HG03571 (cell line): ENCODE data around the gene KCNH8.

Experiments
- ATAC-seq: cut with Tn5 transposase; IDR thresholded peaks from one replicate; pipeline ENCODE4 v1.9.1; 2021; ENCODE audit not compliant: unreplicated experiment

Gene KCNH8

GRCh38 chr3:19467761-19468160 lies 319.5 kb downstream of the KCNH8 start:
- ATAC-seq = no peak

DNA sequence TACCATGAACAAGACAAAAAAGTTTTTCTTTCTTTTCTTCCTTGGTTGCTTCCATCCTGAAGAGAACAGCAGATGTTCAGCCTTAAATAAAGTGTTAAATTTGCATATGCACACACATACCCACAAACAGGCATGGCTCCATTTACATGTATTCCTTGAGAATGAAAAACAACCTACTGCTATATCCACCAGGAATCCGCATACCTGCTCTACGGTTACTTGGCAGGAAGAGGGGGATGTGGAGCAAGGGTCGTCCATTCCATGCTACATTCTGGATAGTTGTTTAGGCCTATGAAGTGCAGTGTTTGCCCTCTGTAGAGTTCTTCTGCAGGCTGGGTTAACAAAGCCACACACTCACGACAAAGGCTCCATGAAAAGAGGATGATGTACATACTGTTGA lies 322.8 kb downstream of the KCNH8 start:
- ATAC-seq = no peak

DNA sequence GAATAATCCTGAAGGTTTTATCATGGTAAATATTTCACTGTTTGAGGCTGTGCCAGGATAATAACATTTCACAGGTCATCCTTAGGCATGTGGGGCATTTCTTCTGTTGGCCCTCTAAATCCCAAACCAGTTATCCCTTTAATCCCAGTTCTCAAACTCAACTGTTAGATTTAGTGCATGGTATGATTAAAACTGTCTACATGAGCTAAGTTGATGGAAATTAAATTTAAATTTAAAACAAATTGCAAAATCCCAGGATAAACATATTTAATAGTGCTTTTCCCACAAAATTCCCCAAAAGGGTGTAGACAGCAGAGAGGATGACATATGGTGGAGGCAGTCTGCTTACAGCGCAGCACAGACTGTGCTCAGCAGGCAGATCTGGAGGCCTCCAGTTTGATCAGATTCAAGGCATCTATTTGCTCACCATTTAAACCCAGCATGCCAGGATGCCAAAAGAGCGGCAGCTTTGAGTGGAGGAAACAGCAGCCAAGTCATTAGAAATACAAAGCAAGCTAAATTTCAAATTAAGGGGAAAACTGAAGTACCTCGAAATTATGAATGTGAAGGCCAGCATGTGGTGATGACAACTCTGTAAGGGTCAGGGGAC lies 325.8 kb downstream of the KCNH8 start:
- no peak for ATAC-seq

DNA sequence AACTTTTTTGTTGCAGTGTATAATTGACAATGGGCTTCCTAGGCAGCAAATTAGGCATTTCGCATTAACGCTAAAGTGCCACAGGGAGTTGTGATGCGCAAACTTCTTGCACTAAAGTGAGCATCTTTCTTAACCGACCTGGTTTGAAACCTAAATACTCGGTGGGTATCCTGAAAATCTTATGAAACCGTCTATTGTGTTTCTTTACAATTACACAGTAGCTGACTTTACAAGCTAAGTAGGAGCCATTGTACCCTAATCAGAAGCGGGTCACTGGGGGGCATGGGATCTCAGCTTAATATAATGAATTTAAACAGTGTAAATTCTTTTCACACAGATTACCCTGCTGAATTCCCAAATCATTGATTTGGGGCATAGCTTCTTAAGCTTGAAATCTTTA lies 328.0 kb downstream of the KCNH8 start:
- no peak for ATAC-seq

- no peak for ATAC-seq
Measured at GRCh38 chr3:19485267-19485666, 337.0 kb downstream of the KCNH8 start.

- no peak for ATAC-seq
Measured at GRCh38 chr3:19487386-19487785, 339.1 kb downstream of the KCNH8 start.

GRCh38 chr3:19488939-19489338 lies 340.6 kb downstream of the KCNH8 start:
- no peak for ATAC-seq

DNA sequence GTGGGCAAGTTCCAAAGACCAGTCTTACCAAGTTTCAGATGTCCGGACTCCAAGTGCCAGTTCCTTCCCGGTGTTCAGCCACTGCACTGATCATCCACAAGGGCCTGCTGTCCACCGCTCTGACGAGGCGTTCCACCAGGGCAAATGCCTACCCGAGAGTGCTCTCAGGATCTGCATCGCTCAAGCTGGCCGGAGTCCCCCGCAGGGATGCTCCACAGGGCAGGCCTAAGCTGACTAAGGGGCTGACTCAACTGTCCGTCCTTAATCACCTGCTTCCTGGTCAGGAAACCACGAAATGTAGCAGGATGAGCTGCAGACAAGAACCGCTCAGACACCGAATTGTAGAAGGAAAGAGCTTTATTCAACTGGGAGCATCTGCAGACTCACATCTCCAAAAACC lies 341.6 kb downstream of the KCNH8 start:
- no peak for ATAC-seq

- no peak for ATAC-seq
Measured at GRCh38 chr3:19506171-19506570, 357.9 kb downstream of the KCNH8 start.

DNA sequence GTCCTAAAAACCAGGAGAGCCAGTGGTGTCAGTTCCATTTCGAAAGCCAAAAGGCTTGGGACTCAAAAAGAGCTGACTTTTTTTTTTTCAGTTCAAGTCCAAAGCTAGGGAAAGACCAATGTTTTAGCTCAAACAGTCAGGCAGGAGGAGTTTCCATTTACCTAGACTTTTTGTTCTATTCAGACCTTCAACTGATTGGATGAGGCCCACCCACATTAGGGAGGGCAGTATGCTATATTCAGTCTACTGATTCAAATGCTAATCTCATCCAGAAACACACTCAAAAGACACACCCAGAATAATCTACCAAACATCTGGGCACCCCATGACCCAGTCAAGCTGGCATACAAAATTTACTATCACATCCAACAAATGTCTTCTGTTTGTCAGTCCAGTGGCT lies 374.0 kb downstream of the KCNH8 start:
- no peak for ATAC-seq

- ATAC-seq = no peak
Measured at GRCh38 chr3:19526071-19526470, 377.8 kb downstream of the KCNH8 start.

- no peak for ATAC-seq
Measured at GRCh38 chr3:19527746-19528145, 379.4 kb downstream of the KCNH8 start.

- ATAC-seq = no peak
Measured at GRCh38 chr3:19531426-19531825, 383.1 kb downstream of the KCNH8 start.

DNA sequence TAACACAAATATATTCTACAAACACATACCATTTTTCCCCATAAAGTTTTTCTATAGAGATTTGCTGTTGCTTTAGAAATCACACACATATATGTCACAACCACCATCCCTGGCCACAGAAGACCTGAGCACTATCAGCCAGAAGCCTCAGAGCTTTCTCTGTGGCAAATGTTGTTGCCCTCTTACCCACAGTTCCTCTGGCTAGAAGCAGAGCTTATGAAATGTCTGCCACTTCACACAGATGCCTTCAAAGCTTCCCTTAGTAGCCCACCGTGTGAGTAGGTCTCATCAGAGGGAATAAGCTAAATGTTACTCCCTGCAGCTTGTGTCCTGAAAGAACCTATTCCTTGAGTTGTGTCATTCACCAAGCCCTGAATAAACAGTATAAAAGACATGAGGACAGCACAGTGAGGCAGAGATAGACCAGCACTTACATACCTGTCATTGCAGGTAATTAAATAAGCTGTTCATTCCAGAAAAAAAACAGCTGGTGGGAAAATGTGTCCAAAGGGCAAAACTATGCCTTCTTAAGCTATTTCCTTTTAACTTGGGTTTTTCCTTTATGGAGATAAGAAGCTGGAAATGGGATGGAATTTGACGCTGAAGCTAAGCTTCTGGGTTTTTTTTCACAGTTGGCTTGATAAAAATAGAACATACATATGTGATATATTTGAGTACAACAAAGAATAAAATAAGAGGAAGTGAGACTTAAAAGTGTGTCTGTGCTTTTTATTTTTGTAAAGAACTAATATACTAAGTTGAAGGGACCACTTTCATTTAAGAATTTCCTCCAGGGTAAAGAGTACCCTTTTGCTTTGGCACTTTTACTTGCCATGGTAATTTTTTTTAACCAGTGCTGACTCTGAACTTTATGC lies 391.4 kb downstream of the KCNH8 start:
- ATAC-seq = peak; percentile 54

DNA sequence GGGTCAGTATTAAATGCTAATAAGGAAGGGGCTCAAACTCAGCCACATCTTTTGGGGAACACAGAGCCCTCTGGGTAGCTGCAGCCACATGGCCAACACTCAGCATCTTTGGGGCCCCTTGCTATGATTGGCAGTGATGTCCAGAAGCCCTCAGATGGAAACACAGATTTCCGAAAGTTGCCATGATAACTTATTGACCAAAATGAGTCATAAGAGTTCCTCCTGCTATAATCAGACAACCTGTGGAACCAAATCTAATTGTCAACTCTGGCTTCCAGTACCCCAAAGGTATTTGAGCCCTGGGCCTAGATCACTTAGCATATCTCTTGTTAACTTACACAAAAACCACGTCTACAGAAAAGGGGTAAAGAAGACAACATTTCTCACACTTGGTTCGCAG lies 392.2 kb downstream of the KCNH8 start:
- peak; percentile 54 for ATAC-seq

GRCh38 chr3:19541284-19541683 lies 393.0 kb downstream of the KCNH8 start:
- ATAC-seq = no peak

DNA sequence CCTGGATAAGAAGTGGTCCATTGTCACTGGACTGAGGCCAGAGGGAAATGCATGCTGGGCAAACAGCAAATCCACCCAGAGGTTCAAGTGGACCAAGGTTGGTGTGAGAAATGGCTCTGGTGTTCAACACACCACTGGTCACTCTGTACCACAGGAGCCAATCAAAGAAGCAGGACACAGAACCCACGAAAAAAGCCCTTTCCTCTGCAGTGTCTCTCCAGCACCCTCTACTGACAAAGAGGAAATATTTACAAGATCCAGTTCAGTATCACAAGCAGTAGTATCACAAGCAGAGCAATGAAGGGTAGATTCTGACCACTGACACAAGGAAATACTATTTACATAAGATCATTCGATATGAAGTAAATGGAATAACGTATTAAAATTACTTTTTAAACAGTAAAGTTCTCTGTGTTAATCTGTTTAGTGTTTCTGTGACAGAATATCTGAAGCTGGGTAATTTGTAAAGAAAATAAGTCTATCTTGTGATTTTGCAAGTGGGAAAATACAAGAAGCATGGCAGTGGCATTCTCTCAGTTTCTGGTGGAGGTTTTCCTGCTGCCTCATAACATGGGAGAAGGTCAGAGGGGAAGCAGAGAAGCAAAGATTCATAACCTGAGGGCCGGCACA lies 395.0 kb downstream of the KCNH8 start:
- peak; percentile 45 for ATAC-seq

DNA sequence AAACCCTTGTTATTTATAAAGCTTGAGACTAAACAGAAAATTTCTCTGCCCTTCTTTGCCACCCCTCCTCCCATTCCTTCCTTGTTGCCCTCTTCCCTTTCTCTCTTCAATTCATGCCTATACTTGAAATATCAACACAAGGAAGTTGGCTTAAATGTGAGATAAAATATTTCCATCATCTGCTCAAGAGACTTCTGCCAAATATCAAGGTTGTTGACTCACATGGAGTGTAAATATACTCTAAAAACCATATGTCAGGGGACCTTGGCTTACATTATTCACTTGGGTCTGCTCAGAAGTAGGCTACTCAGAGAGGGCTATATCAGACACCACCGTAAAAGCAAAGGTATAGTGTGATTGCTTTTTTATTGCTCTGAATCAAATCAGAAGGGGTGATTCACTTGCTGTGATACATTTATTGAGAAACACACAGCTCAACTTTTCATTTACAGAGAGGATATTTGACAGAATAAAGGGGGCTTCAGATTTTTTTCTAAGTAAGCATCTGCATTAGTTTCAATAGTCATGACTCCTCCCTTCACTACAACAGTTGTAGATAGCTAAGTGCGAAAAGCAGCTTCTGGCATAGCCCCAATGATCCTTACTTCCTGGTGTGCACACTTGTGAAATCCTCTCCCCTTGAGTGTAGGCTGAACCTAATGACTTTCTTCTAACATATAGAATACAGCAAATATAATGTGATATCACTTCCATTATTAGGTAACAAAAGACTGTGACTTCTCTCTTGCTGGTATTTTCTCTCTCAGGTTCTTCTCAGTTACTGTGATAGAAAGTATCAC lies 399.6 kb downstream of the KCNH8 start:
- ATAC-seq = no peak

DNA sequence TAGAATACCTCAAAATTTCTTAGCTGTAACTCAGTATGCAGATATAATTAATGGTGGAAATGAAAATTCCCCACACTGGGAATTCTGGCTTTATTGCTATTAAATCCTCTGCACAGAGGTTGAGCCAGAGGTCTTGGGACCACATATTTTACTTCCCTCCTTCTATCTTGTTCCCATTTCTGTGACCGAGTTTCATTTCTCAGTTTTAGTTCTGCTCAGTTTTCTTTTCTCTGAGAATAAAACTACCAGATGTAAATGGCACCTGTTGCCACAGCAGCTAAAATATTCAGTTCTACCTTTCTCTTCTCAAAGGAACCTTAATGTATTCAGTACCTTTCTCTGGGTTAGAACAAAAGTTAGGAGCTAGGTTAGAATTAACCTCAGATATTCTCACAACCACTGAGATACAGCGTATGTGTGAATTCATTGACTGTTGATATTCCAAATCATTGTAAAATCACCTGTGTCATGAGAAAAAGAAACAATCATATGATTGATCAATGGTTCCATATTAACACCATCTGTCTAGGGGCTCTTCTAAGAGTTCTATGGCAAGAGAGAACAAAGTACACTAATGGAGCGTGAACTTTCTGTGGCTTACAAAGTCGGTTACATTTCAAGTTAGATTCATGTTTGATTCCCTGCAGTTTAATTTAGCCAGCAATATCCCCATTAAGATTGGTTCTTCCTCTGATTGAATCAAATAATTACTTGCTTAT lies 411.6 kb downstream of the KCNH8 start:
- ATAC-seq = peak; percentile 95

DNA sequence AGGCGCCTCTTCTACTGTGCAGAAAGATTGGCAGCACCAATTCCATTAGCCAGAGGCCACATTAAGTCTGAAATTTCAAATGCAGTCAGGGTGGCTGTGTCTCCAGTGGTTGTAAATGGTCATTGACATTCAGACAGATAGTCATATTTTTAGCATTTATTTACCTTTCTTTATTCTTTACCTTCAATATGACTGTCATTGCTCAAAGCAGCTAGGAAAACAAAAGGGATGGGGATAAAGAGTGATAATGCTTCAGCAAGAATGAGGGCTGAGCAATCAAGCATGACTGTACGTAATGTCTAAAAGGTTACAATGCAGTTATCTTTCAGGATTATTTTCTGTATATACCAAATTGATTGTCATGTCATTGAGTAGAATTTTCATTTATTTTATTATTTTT lies 425.3 kb downstream of the KCNH8 start:
- no peak for ATAC-seq

DNA sequence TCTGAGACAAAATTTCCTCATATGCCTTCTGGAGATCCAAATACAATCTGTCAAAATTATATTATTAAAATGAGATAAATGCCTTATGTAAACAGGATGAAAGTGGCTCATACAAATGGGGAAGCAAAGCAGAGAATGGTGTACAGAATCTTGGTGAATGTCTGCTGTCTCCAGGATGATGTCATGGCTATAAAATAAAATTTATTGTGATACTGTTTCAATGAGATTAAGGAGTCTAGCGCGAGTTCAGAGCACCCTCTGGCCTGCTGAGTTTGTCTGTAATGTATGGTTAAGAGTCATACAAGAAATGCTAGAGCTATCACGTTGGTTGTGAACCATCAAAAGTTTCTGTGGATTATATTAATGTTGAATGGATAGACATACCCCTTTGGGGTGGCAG lies 426.0 kb downstream of the KCNH8 start:
- ATAC-seq = no peak
